ENCODE data around the gene NRG2. TPM values are rescaled to one million over a fixed set of nuclear protein-coding genes. Genes with fewer than 3 reads are reported as not detected.

Gene NRG2
- total RNA-seq, 1 experiment from 2014 or later, result 0.91 TPM

- BruUV-seq (replicated peaks), result no TSS peak
- no peaks in the 10 kb centered on the region for H3K27me3 ChIP-seq (ENCODE audit: insufficient read depth, low read length)
- no peaks in the 10 kb centered on the region; a peak in 1 of 4 replicates for H3K4me1 ChIP-seq (ENCODE audit: control insufficient read depth in 1 of 2, insufficient read depth in 2 of 2, low read length in 2 of 2)
- H3K9me2 ChIP-seq (ENCODE audit: insufficient read depth), result no peaks in the 10 kb centered on the region
- no peaks in the 10 kb centered on the region for H3K9me3 ChIP-seq (ENCODE audit: control insufficient read depth in 1 of 2, insufficient read depth in 1 of 2, low read depth in 1 of 2, low read length in 2 of 2)
- ATAC-seq (no peak), DNase-seq (ENCODE audit: low read depth, low spot score) (no peak)
- no peak overlapping the region for H3K4me2 ChIP-seq (ENCODE audit: low read length)
- no peaks in the 10 kb centered on the region for H3K36me3 ChIP-seq (ENCODE audit: control insufficient read depth in 1 of 2, insufficient read depth in 2 of 2, low read length in 2 of 2)
- no peaks in the 10 kb centered on the region for H3K79me2 ChIP-seq (ENCODE audit: insufficient read depth, low read length)
- RAD21 ChIA-PET (ENCODE audit: low non-redundant PET in 1 of 2, low total read pairs in 2 of 2, uncharacterized antibody in 2 of 2, unreplicated experiment in 2 of 2), result no interaction called here
- intact Hi-C loops (cut with micrococcal nuclease), result loop anchor here (5.0 kb wide), 1 partner anchor 106 kb away; no protein-coding TSS in a partner anchor
- H3K9ac ChIP-seq (ENCODE audit: low read length), result no peak overlapping the region
- H2AFZ ChIP-seq (ENCODE audit: low read depth, low read length, poor library complexity, severe bottlenecking), result no peak overlapping the region
- no peaks in the 10 kb centered on the region for H4K20me1 ChIP-seq (ENCODE audit: insufficient read depth)
- POLR2A ChIA-PET, result no interaction called here
- CTCF ChIA-PET, result no interaction called here
- H3K27ac ChIP-seq (ENCODE audit: low read depth, low read length), result no peak overlapping the region
- TF ChIP-seq RAD21 (IDR thresholded peaks at IDR 0.05; ENCODE audit: low read depth), result no peak
- no peak for TF ChIP-seq POLR2AphosphoS5 (IDR thresholded peaks at IDR 0.05; ENCODE audit: low read depth, low read length)
- no peak overlapping the region for H3K4me3 ChIP-seq (replicated peaks in 1 of 2; ENCODE audit: low read depth in 1 of 2, low read length in 2 of 2)
Observed at GRCh38 chr5:139861021-139861888, 181.8 kb downstream of the NRG2 start.

DNA sequence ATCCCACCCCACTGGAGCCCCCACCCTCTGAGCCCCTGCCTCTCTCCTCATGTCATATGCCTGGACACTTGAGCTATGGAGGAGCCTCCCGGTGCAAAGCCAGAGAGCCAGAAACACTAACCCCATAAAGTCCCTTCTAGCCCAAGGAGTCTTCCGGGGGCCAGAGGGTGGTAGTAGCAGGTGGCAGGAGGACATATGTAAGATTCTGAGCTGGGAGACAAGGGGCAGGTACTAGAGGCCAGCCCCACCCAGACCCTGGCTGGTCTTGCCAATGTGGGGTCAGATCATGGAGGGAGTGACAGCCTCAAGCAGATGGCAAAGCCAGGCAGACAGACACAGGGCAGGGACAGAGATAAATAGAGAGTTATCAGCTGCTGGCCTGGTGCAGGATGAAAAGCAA is 184.1 kb downstream of the NRG2 start:
- no peaks in the 10 kb centered on the region for H3K79me2 ChIP-seq (ENCODE audit: insufficient read depth, low read length)
- no peak for TF ChIP-seq CBX3 (IDR thresholded peaks at IDR 0.05; ENCODE audit: low read depth)
- H3K27me3 ChIP-seq (ENCODE audit: insufficient read depth, low read length), result no peaks in the 10 kb centered on the region
- no peaks in the 10 kb centered on the region for H3K4me1 ChIP-seq (ENCODE audit: control insufficient read depth in 1 of 2, insufficient read depth in 2 of 2, low read length in 2 of 2)
- DNase-seq (ENCODE audit: low read depth, low spot score) (no peak), ATAC-seq (no peak)
- POLR2A ChIA-PET, result no interaction called here
- RAD21 ChIA-PET (ENCODE audit: low non-redundant PET in 1 of 2, low total read pairs in 2 of 2, uncharacterized antibody in 2 of 2, unreplicated experiment in 2 of 2), result no interaction called here
- H3K9me3 ChIP-seq (ENCODE audit: control insufficient read depth in 1 of 2, insufficient read depth in 1 of 2, low read depth in 1 of 2, low read length in 2 of 2), result no peaks in the 10 kb centered on the region
- no TSS peak for BruUV-seq (replicated peaks)
- no peaks in the 10 kb centered on the region for H3K9me2 ChIP-seq (ENCODE audit: insufficient read depth)
- H3K4me3 ChIP-seq (replicated peaks in 1 of 2; ENCODE audit: low read depth in 1 of 2, low read length in 2 of 2), result no peak overlapping the region
- H3K9ac ChIP-seq (ENCODE audit: low read length), result no peak overlapping the region
- intact Hi-C loops (cut with micrococcal nuclease), result no loop called here
- H3K4me2 ChIP-seq (ENCODE audit: low read length), result no peak overlapping the region
- H2AFZ ChIP-seq (ENCODE audit: low read depth, low read length, poor library complexity, severe bottlenecking), result no peak overlapping the region
- CTCF ChIA-PET, result interaction anchor here (1.9 kb wide), 1 partner anchor 71 kb away, joined by 8 read pairs; no protein-coding TSS in a partner anchor
- H3K27ac ChIP-seq (ENCODE audit: low read depth, low read length), result no peak overlapping the region
- no peaks in the 10 kb centered on the region for H4K20me1 ChIP-seq (ENCODE audit: insufficient read depth)
- H3K36me3 ChIP-seq (ENCODE audit: control insufficient read depth in 1 of 2, insufficient read depth in 2 of 2, low read length in 2 of 2), result no peaks in the 10 kb centered on the region
